GM13977 (cell line): Measurements from ENCODE around the gene BAHD1.
A peak's percentile ranks its signal among the peaks of the same experiment; 100 is the strongest.

Source experiments
- DNase-seq: peaks from one replicate; pipeline ENCODE4 v3.0.0; 2012; ENCODE audit warnings: low spot score
- CTCF ChIP-seq: IDR thresholded peaks from 2 replicates; pipeline ENCODE4 v1.5.1; 2012; ENCODE audit warnings: mild to moderate bottlenecking, control low read depth; ENCODE audit not compliant: insufficient read depth; ENCODE audit errors: extremely low read depth, missing control alignments
- in situ Hi-C: fragments of 300-500 bp; cut with MboI; formaldehyde crosslinking; loops from one replicate; pipeline ENCODE4 v1.12.0; 2022; ENCODE audit warnings: low sequenced_read_pairs, low pct_unique_long_range_greater_than_20kb, mixed read lengths, inconsistent platforms; ENCODE audit not compliant: unreplicated experiment

BAHD1 gene

GRCh38 chr15:40437752-40438687, 2.7 kb upstream of the BAHD1 start:
- DNase-seq: no peak
- in situ Hi-C loops: no loop called here
- TF ChIP-seq CTCF: no peak

- TF ChIP-seq CTCF: no peak
- in situ Hi-C loops: no loop called here
- no peak for DNase-seq
Observed at GRCh38 chr15:40438712-40439111, 2.0 kb upstream of the BAHD1 start.

GRCh38 chr15:40439461-40439959, 1.2 kb upstream of the BAHD1 start:
- no peak for DNase-seq
- no peak for TF ChIP-seq CTCF

GRCh38 chr15:40439960-40440742, 602 bp upstream of the BAHD1 start:
- TF ChIP-seq CTCF: no peak
- DNase-seq: peak; percentile 56
- in situ Hi-C loops: no loop called here

More at GRCh38 chr15:40439461-40439959, 1.2 kb upstream of the BAHD1 start:
- in situ Hi-C loops: no loop called here

- in situ Hi-C loops: no loop called here
- peak; percentile 67 for DNase-seq
- TF ChIP-seq CTCF: peak; percentile 38
Observed at GRCh38 chr15:40441565-40442531, 1.1 kb downstream of the BAHD1 start.
